Measurements from ENCODE around the gene BST1. TPM values are rescaled to one million over a fixed set of nuclear protein-coding genes. Genes with fewer than 3 reads are reported as not detected.

The BST1 gene
- total RNA-seq, 1 donor from 2014 or later: 2.7 TPM

- Histone ChIP-seq H3K4me3 (no peak overlapping the region), H3K4me1 (peaks cover 33% of the 10 kb centered on the region), H3K27ac (replicated peaks) (peak overlapping the region; percentile 81), H3K9me3 (replicated peaks) (no peaks in the 10 kb centered on the region), H3K36me3 (no peaks in the 10 kb centered on the region), H3K27me3 (ENCODE audit: low read depth) (peaks cover 11% of the 10 kb centered on the region)
- DNase-seq: no peak
- intact Hi-C loops (cut with micrococcal nuclease): no loop called here
- TF ChIP-seq CTCF (IDR thresholded peaks at IDR 0.05; ENCODE audit: borderline replicate concordance): no peak
Measured at GRCh38 chr4:15776871-15777648, 74.2 kb downstream of the BST1 start.

- no peak for TF ChIP-seq CTCF (IDR thresholded peaks at IDR 0.05; ENCODE audit: borderline replicate concordance)
- Histone ChIP-seq H3K27ac (replicated peaks) (peak overlapping the region; percentile 81), H3K4me3 (peak overlapping the region; percentile 78), H3K27me3 (ENCODE audit: low read depth) (peaks cover 11% of the 10 kb centered on the region), H3K4me1 (peaks cover 33% of the 10 kb centered on the region), H3K36me3 (no peaks in the 10 kb centered on the region), H3K9me3 (replicated peaks) (no peaks in the 10 kb centered on the region)
- DNase-seq: no peak
- intact Hi-C loops (cut with micrococcal nuclease): no loop called here
Measured at GRCh38 chr4:15777697-15778288, 74.9 kb downstream of the BST1 start.

GRCh38 chr4:15778289-15779241, 75.7 kb downstream of the BST1 start, which contains the start of gene CD38:
CD38 (plus strand) TSS chr4:15778328; CDS start chr4:15778415, 87 bp downstream.
- intact Hi-C loops (cut with micrococcal nuclease): no loop called here
- Histone ChIP-seq H3K4me1 (peaks cover 33% of the 10 kb centered on the region), H3K36me3 (no peaks in the 10 kb centered on the region), H3K27me3 (ENCODE audit: low read depth) (peaks cover 18% of the 10 kb centered on the region), H3K4me3 (peak within 1 kb of the TSS; percentile 78), H3K9me3 (replicated peaks) (no peaks in the 10 kb centered on the region), H3K27ac (replicated peaks) (peak within 1 kb of the TSS; percentile 81)
- DNase-seq: peak; percentile 39
- TF ChIP-seq CTCF (IDR thresholded peaks at IDR 0.05; ENCODE audit: borderline replicate concordance): no peak

GRCh38 chr4:15779306-15779705, 76.4 kb downstream of the BST1 start:
- Histone ChIP-seq H3K4me3 (peak overlapping the region; percentile 78), H3K27ac (replicated peaks) (peak overlapping the region; percentile 81), H3K27me3 (ENCODE audit: low read depth) (peaks cover 26% of the 10 kb centered on the region), H3K36me3 (no peaks in the 10 kb centered on the region), H3K9me3 (replicated peaks) (no peaks in the 10 kb centered on the region), H3K4me1 (peaks cover 37% of the 10 kb centered on the region)
- DNase-seq: peak; percentile 53
- TF ChIP-seq CTCF (IDR thresholded peaks at IDR 0.05; ENCODE audit: borderline replicate concordance): peak; percentile 56
- intact Hi-C loops (cut with micrococcal nuclease): no loop called here

- intact Hi-C loops (cut with micrococcal nuclease): no loop called here
- no peak for TF ChIP-seq CTCF (IDR thresholded peaks at IDR 0.05; ENCODE audit: borderline replicate concordance)
- H3K9me3 ChIP-seq (replicated peaks): no peaks in the 10 kb centered on the region
Measured at GRCh38 chr4:15779809-15780208, 76.9 kb downstream of the BST1 start.

More at GRCh38 chr4:15779809-15780208, 76.9 kb downstream of the BST1 start:
- no peak for DNase-seq
- no peaks in the 10 kb centered on the region for H3K36me3 ChIP-seq
- peak overlapping the region; percentile 81 for H3K27ac ChIP-seq (replicated peaks)
- peak overlapping the region; percentile 78 for H3K4me3 ChIP-seq
- H3K4me1 ChIP-seq: peaks cover 37% of the 10 kb centered on the region
- H3K27me3 ChIP-seq (ENCODE audit: low read depth): peaks cover 27% of the 10 kb centered on the region

All from left ventricle myocardium inferior (tissue), 1 donor.